Hypothalamus (tissue), 51 donors: ENCODE measurements around the gene LRP1.
A peak's percentile ranks its signal among the peaks of the same experiment; 100 is the strongest.

Experiments
- DNase-seq, 51 donors: peaks; one replicate each; lab custom pipeline; 2025; lab: John Stamatoyannopoulos, UW

LRP1 gene

GRCh38 chr12:57203791-57204190 lies 75.5 kb downstream of the LRP1 start:
- DNase-seq: no peak

GRCh38 chr12:57204454-57204853 lies 76.2 kb downstream of the LRP1 start:
- DNase-seq: no peak

GRCh38 chr12:57205186-57205585 lies 76.9 kb downstream of the LRP1 start:
- no peak for DNase-seq

GRCh38 chr12:57205931-57206330 lies 77.6 kb downstream of the LRP1 start:
- DNase-seq: no peak

- peak in 9 of 51 donors; percentile 13 to 31 (median 15) for DNase-seq
These were observed 79.7 kb downstream of the LRP1 start for GRCh38 chr12:57207731-57208630.

GRCh38 chr12:57208631-57209282 lies 80.5 kb downstream of the LRP1 start:
- DNase-seq: peak in 40 of 51 donors; percentile 15 to 76 (median 53)

GRCh38 chr12:57209916-57210315 lies 81.6 kb downstream of the LRP1 start:
- no peak for DNase-seq

- DNase-seq: no peak
These were observed 82.2 kb downstream of the LRP1 start for GRCh38 chr12:57210461-57210860.

- DNase-seq: no peak
These were observed 82.8 kb downstream of the LRP1 start for GRCh38 chr12:57210926-57211692.

- DNase-seq: no peak
These were observed 83.8 kb downstream of the LRP1 start for GRCh38 chr12:57211791-57212700.

- DNase-seq: no peak
These were observed 84.4 kb downstream of the LRP1 start for GRCh38 chr12:57212701-57213057.

GRCh38 chr12:57213058-57213715 lies 84.9 kb downstream of the LRP1 start:
- DNase-seq: peak; percentile 18 to 89 (median 74)

GRCh38 chr12:57213763-57214397 lies 85.6 kb downstream of the LRP1 start:
- peak in 2 of 51 donors; percentile 4 to 24 for DNase-seq

GRCh38 chr12:57214398-57214781 lies 86.1 kb downstream of the LRP1 start:
- peak in 23 of 51 donors; percentile 5 to 50 (median 27) for DNase-seq

- no peak for DNase-seq
These were observed 86.8 kb downstream of the LRP1 start for GRCh38 chr12:57215065-57215464.

GRCh38 chr12:57215668-57216013 lies 87.4 kb downstream of the LRP1 start:
- peak in 1 of 51 donors; percentile 22 for DNase-seq

- peak in 2 of 51 donors; percentile 20 to 22 for DNase-seq
These were observed 88.0 kb downstream of the LRP1 start, which contains the start of gene NXPH4 for GRCh38 chr12:57216014-57216911. Gene NXPH4 (plus strand): TSS chr12:57216794. CDS start chr12:57216970, 176 bp downstream.
